Smooth muscle cell (in vitro differentiated cells): ENCODE measurements around the gene SNX8. TPM values are rescaled to one million over a fixed set of nuclear protein-coding genes. Genes with fewer than 3 reads are reported as not detected.

ENCODE experiments used
- DNase-seq: peaks from one replicate; lab custom pipeline; 2025; ENCODE audit not compliant: unreplicated experiment; lab: John Stamatoyannopoulos, UW
- H2AFZ ChIP-seq: fragments of 200-600 bp; sonication (generic); 2 replicates; pipeline ENCODE4 v1.6.0; 2016; ENCODE audit warnings: antibody characterized with exemption, low read depth, mild to moderate bottlenecking
- H3F3A ChIP-seq: fragments of 200-600 bp; sonication (generic); 2 replicates; pipeline ENCODE4 v1.6.0; 2017; ENCODE audit warnings: antibody characterized with exemption, low read depth
- H3K27ac ChIP-seq: fragments of 200-600 bp; sonication (generic); 2 replicates; pipeline ENCODE4 v1.5.1; 2016; ENCODE audit warnings: low read depth, mild to moderate bottlenecking
- H3K27me3 ChIP-seq: fragments of 200-600 bp; sonication (generic); 2 replicates; pipeline ENCODE4 v1.6.1; 2016; ENCODE audit warnings: low read depth, mild to moderate bottlenecking
- H3K36me3 ChIP-seq: fragments of 200-600 bp; sonication (generic); 2 replicates; pipeline ENCODE4 v1.5.1; 2016; ENCODE audit warnings: low read depth
- H3K4me1 ChIP-seq: fragments of 200-600 bp; sonication (generic); 2 replicates; pipeline ENCODE4 v1.5.1; 2016; ENCODE audit warnings: low read depth
- H3K4me2 ChIP-seq: fragments of 200-600 bp; sonication (generic); 2 replicates; pipeline ENCODE4 v1.6.0; 2016; ENCODE audit warnings: mild to moderate bottlenecking
- H3K4me3 ChIP-seq: fragments of 200-600 bp; sonication (generic); 2 replicates; pipeline ENCODE4 v1.5.1; 2016; ENCODE audit warnings: mild to moderate bottlenecking
- H3K79me2 ChIP-seq: fragments of 200-600 bp; sonication (generic); 2 replicates; pipeline ENCODE4 v1.6.0; 2016; ENCODE audit warnings: low read depth, mild to moderate bottlenecking
- H3K9ac ChIP-seq: fragments of 200-600 bp; sonication (generic); 2 replicates; pipeline ENCODE4 v1.6.0; 2016; ENCODE audit warnings: low read depth
- H3K9me3 ChIP-seq: fragments of 200-600 bp; sonication (generic); replicated peaks from 2 replicates; pipeline ENCODE4 v1.5.1; 2016; ENCODE audit warnings: low read depth
- H4K20me1 ChIP-seq: fragments of 200-600 bp; sonication (generic); 2 replicates; pipeline ENCODE4 v1.6.0; 2016; ENCODE audit warnings: low read depth
- CTCF ChIP-seq: fragments of 200-600 bp; sonication (generic); IDR thresholded peaks from 2 replicates; pipeline ENCODE4 v1.5.1; 2017; ENCODE audit warnings: borderline replicate concordance, mild to moderate bottlenecking, antibody characterized with exemption; ENCODE audit not compliant: insufficient read depth, poor library complexity, severe bottlenecking
- WGBS: methylation state at CpG from one replicate; pipeline ENCODE4 v1.1.7; 2016; ENCODE audit warnings: low lambda C conversion rate; 5-methylcytosine and 5-hydroxymethylcytosine counted together
- polyA plus RNA-seq: library from polyadenylated mRNA; unstranded; fragments of >200 nt; fragmentation: Nextera tagmentation; extraction: Ambion mirVana; gene quantifications from 2 replicates; pipeline ENCODE4 v1.2.1, GENCODE V29; 2016
- total RNA-seq: library from RNA; depleted of rRNA; stranded (reverse); fragments of >200 nt; gene quantifications from 2 replicates; pipeline ENCODE4 v1.2.3, GENCODE V29; 2014

SNX8 gene
- total and polyA plus RNA-seq, 2 experiments from 2014 or later, result 46.9 to 49.9 TPM

- H3K9ac ChIP-seq, result no peak overlapping the region
- WGBS, result 96% methylated on average over 7 of the region's 7 CpGs
- H4K20me1 ChIP-seq, result no peaks in the 10 kb centered on the region
- H3K4me3 ChIP-seq, result no peak overlapping the region
- H3K79me2 ChIP-seq, result no peaks in the 10 kb centered on the region
- H3K27me3 ChIP-seq, result no peaks in the 10 kb centered on the region
- no peaks in the 10 kb centered on the region for H3F3A ChIP-seq
- H3K9me3 ChIP-seq, result no peaks in the 10 kb centered on the region
- H3K27ac ChIP-seq, result no peak overlapping the region
- no peak overlapping the region for H2AFZ ChIP-seq
- no peaks in the 10 kb centered on the region for H3K4me1 ChIP-seq
- no peak for DNase-seq
- no peak for TF ChIP-seq CTCF
- no peak overlapping the region for H3K4me2 ChIP-seq
- no peaks in the 10 kb centered on the region for H3K36me3 ChIP-seq
Measured at GRCh38 chr7:2326951-2327350, 12.7 kb upstream of the SNX8 start.

- no peak for TF ChIP-seq CTCF
- Histone ChIP-seq H3F3A (no peaks in the 10 kb centered on the region), H3K27me3 (no peaks in the 10 kb centered on the region), H3K4me1 (no peaks in the 10 kb centered on the region), H3K27ac (no peak overlapping the region), H3K79me2 (no peaks in the 10 kb centered on the region), H3K36me3 (no peaks in the 10 kb centered on the region), H3K9me3 (no peaks in the 10 kb centered on the region), H4K20me1 (no peaks in the 10 kb centered on the region), H3K4me3 (no peak overlapping the region), H2AFZ (no peak overlapping the region), H3K9ac (no peak overlapping the region), H3K4me2 (no peak overlapping the region)
- DNase-seq, result no peak
- 79% methylated on average over 4 of the region's 4 CpGs for WGBS
Measured at GRCh38 chr7:2325162-2325561, 10.9 kb upstream of the SNX8 start.

DNA sequence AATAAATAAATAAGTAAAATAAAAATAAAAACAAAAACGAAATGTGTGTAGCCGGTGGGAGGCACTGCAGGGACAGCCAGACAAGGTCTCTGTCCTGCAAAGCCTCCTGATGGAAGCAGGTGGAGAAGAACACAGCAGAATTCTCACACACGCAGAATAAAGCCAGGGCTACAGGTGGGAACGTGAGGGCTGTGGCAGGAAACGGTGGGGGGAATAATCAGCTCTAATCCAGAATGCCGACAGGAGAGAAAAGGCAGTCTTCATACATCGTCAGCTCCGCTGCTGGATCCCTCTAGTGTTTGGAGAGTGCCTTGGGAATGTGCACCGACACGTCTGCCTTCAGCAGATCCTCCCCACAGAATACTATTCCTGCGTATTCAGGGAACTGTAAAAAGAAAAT, 6.8 kb upstream of the SNX8 start:
- Histone ChIP-seq H3K27me3 (no peaks in the 10 kb centered on the region), H2AFZ (peak overlapping the region; percentile 66), H3K36me3 (no peaks in the 10 kb centered on the region), H4K20me1 (no peaks in the 10 kb centered on the region), H3F3A (no peaks in the 10 kb centered on the region), H3K4me1 (no peaks in the 10 kb centered on the region), H3K27ac (peak overlapping the region; percentile 31), H3K9ac (no peak overlapping the region), H3K9me3 (no peaks in the 10 kb centered on the region), H3K79me2 (no peaks in the 10 kb centered on the region), H3K4me3 (no peak overlapping the region), H3K4me2 (peak overlapping the region; percentile 65)
- TF ChIP-seq CTCF, result no peak
- DNase-seq, result no peak
- WGBS, result 49% methylated on average over 11 of the region's 11 CpGs

DNA sequence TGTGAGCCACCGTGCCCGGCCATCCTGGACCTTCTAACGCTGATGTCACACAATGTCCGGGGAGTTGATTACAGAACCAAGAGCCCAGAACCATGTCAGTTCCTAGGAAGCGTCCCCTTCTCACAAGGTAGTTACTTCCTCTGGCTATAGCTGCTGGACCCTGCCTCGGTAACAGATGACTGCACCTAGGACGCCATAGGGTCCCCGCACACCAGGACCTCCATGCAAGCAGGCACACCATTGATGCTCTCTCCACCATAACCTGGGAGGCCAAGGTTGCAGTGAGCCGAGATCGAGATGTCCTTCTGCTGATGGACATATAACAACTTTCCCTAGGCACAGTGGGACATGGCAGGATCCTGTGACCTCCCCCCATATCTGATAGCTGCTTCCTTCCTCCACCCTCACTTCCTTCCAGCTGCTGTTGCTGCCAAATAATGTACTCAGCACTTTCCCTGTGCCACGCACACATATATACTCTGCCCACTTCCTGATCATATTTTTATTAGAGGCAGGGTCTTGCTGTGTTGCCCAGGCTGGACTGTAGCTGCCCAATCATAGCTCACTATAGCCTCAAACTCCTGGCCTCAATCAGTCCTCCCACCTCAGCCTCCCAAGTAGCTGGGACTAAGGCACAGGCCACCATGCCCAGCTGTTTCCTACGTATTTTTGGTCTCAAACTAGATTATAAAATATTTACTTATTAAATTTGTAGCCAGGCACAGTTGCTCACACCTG, 3.5 kb upstream of the SNX8 start:
- Histone ChIP-seq H3F3A (no peaks in the 10 kb centered on the region), H3K27me3 (no peaks in the 10 kb centered on the region), H4K20me1 (no peaks in the 10 kb centered on the region), H3K79me2 (peaks cover 11% of the 10 kb centered on the region), H3K4me3 (no peak overlapping the region), H3K27ac (no peak overlapping the region), H3K4me1 (no peaks in the 10 kb centered on the region), H3K36me3 (no peaks in the 10 kb centered on the region), H3K9ac (no peak overlapping the region), H3K9me3 (no peaks in the 10 kb centered on the region), H3K4me2 (no peak overlapping the region), H2AFZ (no peak overlapping the region)
- no peak for TF ChIP-seq CTCF
- DNase-seq, result no peak
- 95% methylated on average over 12 of the region's 12 CpGs for WGBS
